Measurements from ENCODE around the gene HOXC9.

The HOXC9 gene

GRCh38 chr12:53963434-53964314 is 36.3 kb upstream of the HOXC9 start:
- DNase-seq (ENCODE audit: low spot score) = no peak

DNA sequence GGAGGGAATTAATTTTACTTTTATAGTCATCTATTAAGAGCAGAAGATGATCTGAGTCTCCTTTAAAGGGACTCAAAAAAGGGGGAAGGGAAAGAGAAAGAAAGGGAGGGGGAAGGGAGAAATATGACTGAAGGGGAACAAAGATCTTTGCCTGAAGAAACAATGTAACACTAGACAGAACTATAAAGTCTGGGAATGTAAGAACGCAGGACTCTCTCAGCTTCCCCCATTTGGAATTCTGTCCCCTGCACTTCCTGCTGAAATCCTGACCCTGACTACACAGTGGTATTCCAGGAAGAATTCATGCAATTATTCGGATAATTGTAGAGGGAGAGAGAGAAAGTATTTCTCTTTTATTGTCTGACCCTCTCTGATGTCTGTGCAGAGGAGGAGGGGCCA is 35.6 kb upstream of the HOXC9 start:
- DNase-seq (ENCODE audit: low spot score) = no peak

- DNase-seq (ENCODE audit: low spot score) = no peak
These were observed 34.5 kb upstream of the HOXC9 start for GRCh38 chr12:53965281-53966084.

- no peak for DNase-seq (ENCODE audit: low spot score)
These were observed 33.9 kb upstream of the HOXC9 start for GRCh38 chr12:53966085-53966384.

GRCh38 chr12:53966385-53967133 is 33.4 kb upstream of the HOXC9 start:
- DNase-seq (ENCODE audit: low spot score) = no peak

- DNase-seq (ENCODE audit: low spot score) = no peak
These were observed 32.5 kb upstream of the HOXC9 start for GRCh38 chr12:53967421-53967925.

DNA sequence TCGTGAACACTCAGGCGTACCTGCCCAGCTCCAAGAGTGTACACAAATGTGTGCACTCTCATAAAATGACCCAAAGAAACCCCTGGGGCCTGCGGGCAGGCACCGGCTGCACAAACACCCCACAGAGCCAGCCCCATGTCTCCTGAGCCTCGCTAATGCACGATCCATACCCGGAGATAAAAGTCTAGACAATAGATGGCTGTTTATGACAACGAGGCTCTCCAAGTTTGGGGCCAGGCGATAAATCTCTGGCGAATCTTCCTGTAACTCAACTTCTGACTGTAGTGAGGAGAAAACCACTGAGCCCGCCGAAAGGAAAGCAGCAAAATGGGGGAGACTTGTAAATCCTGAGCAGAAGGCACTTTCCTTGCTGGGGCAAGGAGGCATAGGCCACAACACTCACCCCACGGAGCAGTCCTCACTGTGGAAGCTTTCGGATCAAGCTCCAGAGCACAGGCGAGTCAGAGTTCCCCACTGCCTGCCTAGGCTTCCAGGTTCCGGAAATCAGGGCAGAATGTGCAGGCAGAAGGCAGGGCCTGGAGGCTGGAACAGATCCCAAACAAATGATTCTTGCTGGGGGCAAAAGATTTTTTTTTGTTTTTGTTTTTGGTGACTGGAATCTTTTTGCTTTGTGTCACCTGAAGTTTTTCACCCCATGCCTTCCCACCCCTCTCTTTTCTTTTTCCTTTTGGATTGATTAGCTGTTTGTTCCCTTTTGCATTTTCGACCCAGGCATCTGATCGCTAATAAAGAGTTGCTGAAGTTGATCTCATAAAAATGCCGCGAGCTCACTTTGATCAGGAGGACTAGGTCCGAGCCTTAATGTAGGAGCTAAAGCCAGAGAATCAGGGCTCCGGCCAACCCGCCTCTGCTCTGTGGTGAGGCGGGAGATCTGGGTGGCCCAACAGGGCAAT is 31.5 kb upstream of the HOXC9 start:
- DNase-seq (ENCODE audit: low spot score) = no peak

GRCh38 chr12:53969588-53970259 is 30.2 kb upstream of the HOXC9 start:
- no peak for DNase-seq (ENCODE audit: low spot score)

DNA sequence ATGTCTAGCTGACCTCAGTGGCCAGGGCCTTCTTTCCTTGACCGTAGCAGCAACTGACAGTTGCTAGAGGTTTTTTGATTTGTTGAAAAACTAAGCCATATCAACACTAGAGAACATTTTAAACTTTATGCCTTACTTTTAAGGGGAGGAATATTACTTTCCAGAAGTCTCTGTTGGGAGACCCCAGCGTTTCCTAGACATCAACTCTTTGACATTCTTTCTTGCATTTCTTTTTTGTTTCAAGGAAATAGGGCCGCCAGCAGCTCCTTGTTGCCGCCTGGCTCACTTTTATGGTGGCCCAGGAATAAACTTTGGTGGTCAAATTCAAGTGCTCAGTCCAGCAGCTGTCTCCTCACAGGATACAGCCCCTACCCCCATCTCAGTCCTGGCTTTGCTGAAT is 29.5 kb upstream of the HOXC9 start:
- no peak for DNase-seq (ENCODE audit: low spot score)

DNA sequence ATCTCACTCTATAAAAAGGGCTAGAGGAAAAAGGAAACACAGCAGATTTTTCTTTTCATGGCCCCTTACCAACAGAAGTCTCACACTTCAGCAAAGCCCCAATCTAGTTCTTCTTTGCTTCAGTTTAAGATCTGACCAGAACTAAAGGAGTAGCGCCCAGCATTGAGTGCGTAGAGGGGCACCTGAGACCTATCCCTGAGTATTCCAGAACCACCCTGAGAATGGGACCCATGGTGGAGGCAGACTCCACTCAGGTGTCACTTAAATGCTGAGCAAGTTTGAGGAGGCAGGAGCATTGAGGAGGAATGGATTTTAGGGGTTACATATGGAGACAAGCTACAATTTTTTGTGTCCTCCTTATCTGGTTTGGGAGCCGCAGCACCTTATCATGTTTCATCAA is 28.8 kb upstream of the HOXC9 start:
- DNase-seq (ENCODE audit: low spot score) = no peak

DNA sequence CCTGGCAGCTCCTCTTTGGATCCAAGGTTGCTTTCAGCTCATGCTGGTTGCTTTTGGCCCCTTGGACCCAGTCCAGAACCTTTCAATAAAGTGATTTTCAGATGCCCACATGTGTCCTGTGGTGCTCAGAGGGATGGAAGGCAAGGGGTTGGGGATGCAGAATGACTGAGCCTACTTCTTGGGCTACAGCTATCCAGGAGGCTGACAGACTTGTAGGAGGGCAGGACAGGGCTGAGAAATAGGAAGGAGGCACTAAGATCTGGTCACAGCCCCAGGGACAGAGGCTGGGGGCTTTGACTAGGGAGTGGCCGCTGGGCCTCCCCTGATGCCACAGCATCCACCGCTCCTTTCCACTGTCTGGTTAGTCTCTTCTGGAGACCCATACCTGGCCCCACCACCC is 28.3 kb upstream of the HOXC9 start:
- no peak for DNase-seq (ENCODE audit: low spot score)

- DNase-seq (ENCODE audit: low spot score) = no peak
These were observed 27.7 kb upstream of the HOXC9 start for GRCh38 chr12:53972152-53972702.

- DNase-seq (ENCODE audit: low spot score) = no peak
These were observed 27.2 kb upstream of the HOXC9 start, which contains the start of gene HOXC11 for GRCh38 chr12:53972722-53973235. HOXC11 (plus strand) TSS chr12:53973126; CDS start chr12:53973242, 116 bp downstream.

GRCh38 chr12:53973236-53974042 is 26.5 kb upstream of the HOXC9 start:
- no peak for DNase-seq (ENCODE audit: low spot score)

DNA sequence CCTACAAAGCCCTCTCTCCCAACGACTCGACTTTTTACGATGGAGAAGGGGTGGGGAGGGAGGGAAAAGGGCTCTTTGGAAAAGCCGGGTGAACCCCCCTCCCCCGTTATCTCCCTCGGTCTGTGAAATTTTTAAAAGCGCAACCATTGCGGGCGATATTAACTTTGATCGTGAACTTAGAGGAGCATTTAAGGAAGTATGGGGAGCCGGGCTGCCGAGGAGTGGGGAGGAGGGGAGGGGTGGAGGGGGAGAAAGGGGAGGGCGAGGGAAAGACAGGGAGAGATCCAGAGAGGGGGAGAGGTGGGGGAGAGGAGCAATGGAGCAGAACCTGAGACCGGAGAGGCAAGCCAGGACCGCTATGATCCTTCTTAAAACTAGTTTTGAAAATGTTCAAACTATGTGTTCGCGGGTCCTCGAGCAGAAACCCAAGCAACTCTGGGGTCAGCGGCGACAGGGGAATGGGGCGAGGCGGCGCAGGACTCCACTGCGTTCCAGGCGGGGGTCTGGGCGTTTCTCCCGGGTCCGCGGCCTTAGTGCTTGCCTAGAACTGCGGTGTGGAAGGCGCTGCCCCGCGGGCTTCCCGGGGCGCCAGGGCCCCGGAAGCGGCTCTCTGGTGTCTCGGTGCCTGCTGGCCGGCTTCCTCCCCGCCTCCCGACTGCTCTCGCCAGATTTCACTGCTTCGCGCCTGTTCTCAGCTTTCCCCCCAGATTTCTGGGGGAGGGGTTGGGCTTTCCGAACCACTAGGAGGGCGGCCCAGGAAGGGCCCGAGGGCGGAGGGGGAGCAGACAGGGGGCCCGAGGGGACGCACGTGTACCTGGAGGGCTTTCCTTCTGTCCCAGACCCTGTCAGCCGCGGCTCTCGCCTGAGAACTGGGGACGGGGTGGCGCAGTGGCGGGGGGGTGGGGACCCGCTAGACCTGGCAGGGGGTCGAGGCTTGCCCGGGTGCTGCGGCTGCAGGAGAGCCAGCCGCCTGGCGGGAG is 25.6 kb upstream of the HOXC9 start, which contains the start of gene HOTAIR:
HOTAIR (minus strand) TSS at position 871 of the 980 bp plus-strand sequence.
- no peak for DNase-seq (ENCODE audit: low spot score)

DNA sequence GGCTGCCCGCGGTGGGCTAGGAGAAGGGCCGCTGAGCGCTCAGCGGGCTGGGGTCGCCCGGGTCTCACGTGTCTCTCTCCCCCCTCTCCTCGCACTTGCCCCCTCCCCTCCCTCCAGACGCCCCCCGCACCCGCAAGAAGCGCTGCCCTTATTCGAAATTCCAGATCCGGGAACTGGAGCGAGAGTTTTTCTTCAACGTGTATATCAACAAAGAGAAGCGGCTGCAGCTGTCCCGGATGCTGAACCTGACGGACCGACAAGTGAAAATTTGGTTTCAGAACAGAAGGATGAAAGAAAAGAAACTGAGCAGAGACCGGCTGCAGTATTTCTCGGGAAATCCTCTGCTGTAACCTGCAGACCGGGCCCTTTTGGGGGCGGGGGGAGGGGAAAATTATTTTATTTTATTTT is 24.9 kb upstream of the HOXC9 start:
- no peak for DNase-seq (ENCODE audit: low spot score)

DNA sequence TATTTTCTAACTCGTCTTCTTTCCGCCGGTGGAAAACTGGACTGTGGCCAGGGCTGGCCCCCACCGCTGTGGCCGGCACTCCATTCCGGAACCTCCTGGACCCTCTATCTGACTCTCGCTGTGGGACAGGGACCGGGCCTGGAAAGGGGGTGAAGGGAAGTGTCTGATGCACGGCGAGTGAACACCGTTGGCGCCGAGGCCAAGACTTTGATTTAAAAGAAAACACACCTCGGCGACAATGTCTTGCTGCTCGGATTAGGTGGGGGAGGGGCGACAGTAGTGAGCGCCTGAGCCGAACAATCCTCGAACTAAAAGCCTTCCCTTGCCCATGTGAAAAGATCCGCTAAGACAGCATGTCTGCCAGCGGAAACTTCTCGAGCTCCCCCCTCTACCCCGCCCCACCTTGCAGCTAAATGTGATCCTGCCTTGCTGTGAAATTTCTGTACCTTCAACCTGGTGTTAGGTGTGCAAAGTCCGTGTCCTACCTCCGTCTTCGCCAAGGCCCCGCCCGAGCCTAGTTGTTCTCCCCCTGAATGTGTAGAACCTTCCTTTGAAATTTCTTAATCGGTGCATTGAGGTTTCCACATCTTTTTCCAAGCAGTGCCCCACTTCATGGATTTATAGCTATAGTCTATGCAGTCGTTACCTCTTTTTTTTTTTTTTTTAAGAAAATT is 24.3 kb upstream of the HOXC9 start:
- DNase-seq (ENCODE audit: low spot score) = no peak
